IMR-90 (cell line): ENCODE data around the gene GNPTG. TPM values are rescaled to one million over a fixed set of nuclear protein-coding genes. Genes with fewer than 3 reads are reported as not detected.

Source experiments
- ATAC-seq: fragments of 200-7000 bp; cut with Tn5 transposase; 2 replicates; pipeline ENCODE4 v1.9.1; 2020; ENCODE audit warnings: low read depth, mild to moderate bottlenecking, moderate library complexity
- BruUV-seq: library from RNA; stranded (reverse); fragments of 400-500 nt; replicated peaks from 2 replicates; lab custom pipeline; 2021; lab: Mats Ljungman, UMichigan
- CTCF ChIA-PET: fragments of 300-600 bp; formaldehyde crosslinking; extraction: SDS; loops from one replicate; lab custom pipeline; 2021; ENCODE audit warnings: antibody characterized with exemption; lab: Yijun Ruan, JAX
- POLR2A ChIA-PET: fragments of 300-600 bp; sonication (Branson Sonifier 250); formaldehyde crosslinking; loops from one replicate; lab custom pipeline; 2022; ENCODE audit warnings: antibody characterized with exemption; ENCODE audit not compliant: unreplicated experiment; lab: Charles Lee
- DNase-seq: peaks from one replicate; pipeline ENCODE4 v3.0.0; 2013
- H2AFZ ChIP-seq: replicated peaks from 2 replicates; pipeline ENCODE3; 2013; ENCODE audit warnings: low read length, mild to moderate bottlenecking; ENCODE audit not compliant: poor library complexity
- H2AK5ac ChIP-seq: 2 replicates; pipeline ENCODE4 v1.6.1; 2013; ENCODE audit warnings: low read depth, low read length, inconsistent platforms
- H2AK9ac ChIP-seq: replicated peaks from 2 replicates; pipeline ENCODE3; 2013; ENCODE audit warnings: mild to moderate bottlenecking, low read depth, low read length, moderate library complexity; ENCODE audit not compliant: poor library complexity
- H2BK120ac ChIP-seq: 2 replicates; pipeline ENCODE4 v1.6.1; 2013; ENCODE audit warnings: low read depth, low read length, inconsistent platforms
- H2BK15ac ChIP-seq: 3 replicates; pipeline ENCODE4 v1.6.1; 2013; ENCODE audit warnings: low read depth, low read length, inconsistent platforms
- H2BK20ac ChIP-seq: 2 replicates; pipeline ENCODE4 v1.6.1; 2013; ENCODE audit warnings: low read depth, mild to moderate bottlenecking, inconsistent platforms, low read length, moderate library complexity
- H2BK5ac ChIP-seq: 2 replicates; pipeline ENCODE4 v1.6.1; 2013; ENCODE audit warnings: mild to moderate bottlenecking, low read depth, low read length, inconsistent platforms; ENCODE audit not compliant: poor library complexity, severe bottlenecking
- H3K14ac ChIP-seq: replicated peaks from 2 replicates; pipeline ENCODE4 v1.6.1; 2013; ENCODE audit warnings: low read depth, low read length, inconsistent platforms
- H3K18ac ChIP-seq: 2 replicates; pipeline ENCODE4 v1.6.1; 2013; ENCODE audit warnings: low read depth, low read length, control low read depth
- H3K23ac ChIP-seq: 2 replicates; pipeline ENCODE4 v1.6.1; 2013; ENCODE audit warnings: low read depth, low read length, inconsistent platforms
- H3K27ac ChIP-seq: 2 replicates; pipeline ENCODE4 v1.5.1; 2013; ENCODE audit warnings: mild to moderate bottlenecking, control low read depth, low read length; ENCODE audit not compliant: insufficient read depth
- H3K27me3 ChIP-seq: 2 replicates; pipeline ENCODE4 v1.6.1; 2013; ENCODE audit warnings: low read length; ENCODE audit not compliant: control insufficient read depth, insufficient read depth
- H3K36me3 ChIP-seq: 2 replicates; pipeline ENCODE4 v1.6.1; 2013; ENCODE audit warnings: low read length, mixed read lengths; ENCODE audit not compliant: control insufficient read depth, insufficient read depth
- H3K4ac ChIP-seq: 2 replicates; pipeline ENCODE4 v1.6.1; 2013; ENCODE audit warnings: low read depth, low read length, inconsistent platforms
- H3K4me1 ChIP-seq: 2 replicates; pipeline ENCODE4 v1.6.1; 2013; ENCODE audit warnings: low read length, mixed read lengths; ENCODE audit not compliant: control insufficient read depth, insufficient read depth
- H3K4me2 ChIP-seq: 2 replicates; pipeline ENCODE4 v1.6.1; 2013; ENCODE audit warnings: low read depth, mild to moderate bottlenecking, control low read depth, low read length, moderate library complexity
- H3K4me3 ChIP-seq: 2 replicates; pipeline ENCODE4 v1.5.1; 2013; ENCODE audit warnings: low read depth, mild to moderate bottlenecking, control low read depth, low read length, moderate library complexity; ENCODE audit not compliant: insufficient read depth
- H3K56ac ChIP-seq: 2 replicates; pipeline ENCODE4 v1.6.1; 2013; ENCODE audit warnings: low read length, inconsistent platforms; ENCODE audit not compliant: insufficient read depth; ENCODE audit errors: extremely low read depth
- H3K79me1 ChIP-seq, 2 experiments: 2 replicates each; pipeline ENCODE4 v1.6.1; 2013; ENCODE audit warnings: low read length in 2 of 2, inconsistent platforms in 1 of 2, low read depth in 1 of 2
- H3K9ac ChIP-seq: 2 replicates; pipeline ENCODE4 v1.6.1; 2013; ENCODE audit warnings: low read depth, low read length, control low read depth
- H3K9me1 ChIP-seq: 2 replicates; pipeline ENCODE4 v1.6.1; 2013; ENCODE audit warnings: low read length, inconsistent platforms; ENCODE audit not compliant: insufficient read depth
- H3K9me3 ChIP-seq: 2 replicates; pipeline ENCODE4 v1.6.1; 2013; ENCODE audit warnings: low read length; ENCODE audit not compliant: control insufficient read depth, insufficient read depth
- H4K20me1 ChIP-seq: 2 replicates; pipeline ENCODE4 v1.6.1; 2013; ENCODE audit warnings: low read length, inconsistent platforms; ENCODE audit not compliant: insufficient read depth
- H4K5ac ChIP-seq: 2 replicates; pipeline ENCODE4 v1.6.1; 2013; ENCODE audit warnings: mild to moderate bottlenecking, low read depth, low read length, control low read depth
- H4K8ac ChIP-seq, 2 experiments: 2 replicates each; pipeline ENCODE4 v1.6.1; 2013; ENCODE audit warnings: low read depth in 2 of 2, low read length in 2 of 2, control low read depth in 1 of 2, inconsistent platforms in 1 of 2
- H4K91ac ChIP-seq: 2 replicates; pipeline ENCODE4 v1.6.1; 2013; ENCODE audit warnings: low read depth, low read length, inconsistent platforms; ENCODE audit not compliant: insufficient read depth
- BHLHE40 ChIP-seq: fragments of 150-350 bp; IDR thresholded peaks from 2 replicates; pipeline ENCODE4 v1.6.1; 2016; ENCODE audit warnings: mild to moderate bottlenecking, low read depth, low read length
- CEBPB ChIP-seq: IDR thresholded peaks from 2 replicates; pipeline ENCODE4 v1.6.1; 2012; ENCODE audit warnings: low read depth, low read length, improper control_type of control experiment
- CTCF ChIP-seq: conservative IDR thresholded peaks from 2 replicates; pipeline ENCODE4 v1.5.1; 2012; ENCODE audit warnings: mild to moderate bottlenecking, low read depth, low read length, improper control_type of control experiment
- FOS ChIP-seq: fragments of 150-350 bp; IDR thresholded peaks from 2 replicates; pipeline ENCODE4 v1.6.1; 2016; ENCODE audit warnings: low read depth, low read length
- MAFK ChIP-seq: IDR thresholded peaks from 2 replicates; pipeline ENCODE4 v1.6.1; 2012; ENCODE audit warnings: low read depth, low read length, improper control_type of control experiment
- MAZ ChIP-seq: IDR thresholded peaks from 2 replicates; pipeline ENCODE4 v1.6.1; 2012; ENCODE audit warnings: low read depth, mild to moderate bottlenecking, low read length, improper control_type of control experiment, moderate library complexity, borderline replicate concordance
- MXI1 ChIP-seq: IDR thresholded peaks from 2 replicates; pipeline ENCODE4 v1.6.1; 2012; ENCODE audit warnings: low read depth, mild to moderate bottlenecking, low read length, moderate library complexity, borderline replicate concordance
- NFE2L2 ChIP-seq: fragments of 150-350 bp; IDR thresholded peaks from 2 replicates; pipeline ENCODE4 v1.6.1; 2016; ENCODE audit warnings: low read depth, mild to moderate bottlenecking, low read length
- POLR2A ChIP-seq: IDR thresholded peaks from 2 replicates; pipeline ENCODE4 v1.6.1; 2012; ENCODE audit warnings: mild to moderate bottlenecking, low read depth, low read length
- RAD21 ChIP-seq: IDR thresholded peaks from 2 replicates; pipeline ENCODE4 v1.6.1; 2012; ENCODE audit warnings: low read length, improper control_type of control experiment
- RCOR1 ChIP-seq: IDR thresholded peaks from 2 replicates; pipeline ENCODE4 v1.6.1; 2012; ENCODE audit warnings: mild to moderate bottlenecking, low read length, improper control_type of control experiment; ENCODE audit not compliant: insufficient replicate concordance
- RFX5 ChIP-seq: IDR thresholded peaks from 2 replicates; pipeline ENCODE4 v1.8.0; 2012; ENCODE audit warnings: low read depth, mild to moderate bottlenecking, low read length, moderate library complexity
- SMC3 ChIP-seq: fragments of 150-350 bp; IDR thresholded peaks from 2 replicates; pipeline ENCODE4 v1.6.1; 2016; ENCODE audit warnings: low read depth, mild to moderate bottlenecking, antibody characterized with exemption, low read length, moderate library complexity
- USF2 ChIP-seq: fragments of 150-350 bp; IDR thresholded peaks from 2 replicates; pipeline ENCODE4 v1.6.1; 2017; ENCODE audit warnings: mild to moderate bottlenecking, antibody characterized with exemption, low read length, low read depth
- WGBS, 2 experiments: methylation state at CpG; one replicate each; pipeline versions ENCODE4 v1.1.5 to v1.1.7; 2013; ENCODE audit warnings: missing lambda C conversion rate in 2 of 2; ENCODE audit not compliant: insufficient read length in 1 of 2; ENCODE audit errors: extremely low coverage in 2 of 2; 5-methylcytosine and 5-hydroxymethylcytosine counted together
- dilution Hi-C: fragments of 300-500 bp; cut with HindIII; formaldehyde crosslinking; loops from one replicate; pipeline ENCODE4 v1.14.3; 2018; ENCODE audit warnings: low sequenced_read_pairs; ENCODE audit not compliant: unreplicated experiment
- in situ Hi-C: fragments of 300-500 bp; cut with MboI; formaldehyde crosslinking; loops from 3 replicates; pipeline ENCODE4 v1.14.3; 2019; ENCODE audit warnings: low sequenced_read_pairs, inconsistent platforms, mixed read lengths
- intact Hi-C: fragments of 100-400 bp; cut with micrococcal nuclease; formaldehyde crosslinking; loops from 2 replicates; pipeline ENCODE4 v1.10.0; 2022
- polyA plus RNA-seq, 3 experiments: library from polyadenylated mRNA; depleted of rRNA; stranded (reverse); fragments of >200 nt; gene quantifications; 2 replicates each; pipeline ENCODE4 v1.2.3, GENCODE V29; 2012; ENCODE audit warnings: low replicate concordance in 1 of 3
- total RNA-seq: library from RNA; depleted of rRNA; stranded (reverse); fragments of >200 nt; gene quantifications from 2 replicates; pipeline ENCODE4 v1.2.3, GENCODE V29; 2012

The GNPTG gene
- total and polyA plus RNA-seq, 2 of the 4 experiments (the other 2 are of a cell fraction), result 14.9 to 70.8 TPM

- TF ChIP-seq RCOR1, result no peak
- no peak for TF ChIP-seq USF2
- TF ChIP-seq CEBPB, result no peak
- TF ChIP-seq MAZ, result no peak
- no peak for TF ChIP-seq MXI1
- TF ChIP-seq MAFK, result no peak
- TF ChIP-seq POLR2A, result no peak
- no peak for TF ChIP-seq FOS
- TF ChIP-seq RAD21, result no peak
- no peak for TF ChIP-seq SMC3
- no peak for TF ChIP-seq RFX5
- TF ChIP-seq BHLHE40, result no peak
- no peak for TF ChIP-seq NFE2L2
- TF ChIP-seq CTCF, result no peak
- CTCF ChIA-PET, result no interaction called here
- no TSS peak for BruUV-seq
These were observed 3.2 kb downstream of the GNPTG start for GRCh38 chr16:1354815-1355540.

More at GRCh38 chr16:1354815-1355540, 3.2 kb downstream of the GNPTG start:
- ATAC-seq, result no peak
- Histone ChIP-seq H2BK5ac (no peak overlapping the region), H3K4me2 (no peak overlapping the region), H4K20me1 (peaks cover 38% of the 10 kb centered on the region), H3K9ac (no peak overlapping the region), H2AFZ (no peak overlapping the region), H2BK120ac (no peak overlapping the region), H3K23ac (no peak overlapping the region), H4K91ac (no peak overlapping the region), H3K4me1 (peaks cover 14% of the 10 kb centered on the region), H3K79me1 (peaks cover 32 to 84% of the 10 kb centered on the region in 2 experiments), H3K27me3 (no peaks in the 10 kb centered on the region), H3K9me3 (no peaks in the 10 kb centered on the region), H3K4me3 (no peak overlapping the region), H3K56ac (no peak overlapping the region), H3K14ac (no peak overlapping the region), H2BK15ac (no peak overlapping the region), H3K27ac (no peak overlapping the region), H3K36me3 (peaks cover 6% of the 10 kb centered on the region; the same call in 1 of the 2 replicates), H3K9me1 (peaks cover 7% of the 10 kb centered on the region), H3K4ac (no peak overlapping the region), H2AK5ac (no peak overlapping the region), H2AK9ac (no peak overlapping the region), H3K18ac (no peak overlapping the region), H2BK20ac (no peak overlapping the region), H4K8ac (no peak overlapping the region), H4K5ac (no peak overlapping the region)
- no peak for DNase-seq
- dilution Hi-C loops, result no loop called here
- in situ Hi-C loops, result no loop called here
- intact Hi-C loops, result no loop called here
- POLR2A ChIA-PET, result no interaction called here
- WGBS, 2 experiments, result 94% methylated on average over 27 of the region's 49 CpGs; no CpG with 5 or more reads in 1 of the 2 experiments
